Transverse colon (tissue), 4 donors: Measurements from ENCODE around the gene EMD. TPM values are rescaled to one million over a fixed set of nuclear protein-coding genes. Genes with fewer than 3 reads are reported as not detected.

Source experiments
- DNase-seq: peaks from one replicate; pipeline ENCODE4 v3.0.0-alpha.2; 2019
- H3K27ac ChIP-seq, 4 donors: fragments of 200-600 bp; sonication (generic); 2 replicates each; pipeline ENCODE4 v1.5.1; 2016 to 2018; ENCODE audit warnings: inconsistent platforms in 4 of 4
- H3K27me3 ChIP-seq: fragments of 200-600 bp; sonication (generic); 2 replicates; pipeline ENCODE4 v1.5.1; 2017; ENCODE audit warnings: inconsistent platforms
- H3K36me3 ChIP-seq, 4 donors: fragments of 200-600 bp; sonication (generic); 2 replicates each; pipeline ENCODE4 v1.5.1; 2017 to 2019; ENCODE audit warnings: inconsistent platforms in 4 of 4
- H3K4me1 ChIP-seq, 4 donors: fragments of 200-600 bp; sonication (generic); 2 replicates each; pipeline ENCODE4 v1.5.1; 2017 to 2020; ENCODE audit warnings: inconsistent platforms in 4 of 4
- H3K4me3 ChIP-seq, 4 donors: fragments of 200-600 bp; sonication (generic); 1 replicate in 1 of 4; 2 replicates in 3 of 4; pipeline versions ENCODE4 v1.5.1 to v1.6.1; 2017 to 2019; ENCODE audit warnings: inconsistent platforms in 4 of 4
- H3K9me3 ChIP-seq, 2 donors: fragments of 200-600 bp; sonication (generic); 2 replicates each; pipeline ENCODE4 v1.5.1; 2017 to 2019; ENCODE audit warnings: inconsistent platforms in 2 of 2
- CTCF ChIP-seq, 5 experiments: fragments of 200-600 bp in 3 of 5; fragments of 450-650 bp in 2 of 5; sonication (generic) in 3 of 5; IDR thresholded peaks; 1 replicate in 2 of 5; 2 replicates in 3 of 5; pipeline ENCODE4 v1.5.1; 2016 to 2017; ENCODE audit warnings: antibody characterized with exemption in 5 of 5, inconsistent platforms in 3 of 5, mild to moderate bottlenecking in 2 of 5, moderate library complexity in 1 of 5
- EP300 ChIP-seq: sonication (generic); formaldehyde crosslinking; IDR thresholded peaks from one replicate; pipeline ENCODE4 v1.6.1; 2017; ENCODE audit warnings: antibody characterized with exemption, low read depth
- POLR2A ChIP-seq: fragments of 450-650 bp; IDR thresholded peaks from one replicate; pipeline ENCODE4 v1.6.1; 2016; ENCODE audit warnings: antibody characterized with exemption, mild to moderate bottlenecking, moderate library complexity
- POLR2AphosphoS5 ChIP-seq, 3 donors: sonication (generic); formaldehyde crosslinking; IDR thresholded peaks; one replicate each; pipeline ENCODE4 v1.6.1; 2016; ENCODE audit warnings: antibody characterized with exemption in 3 of 3
- WGBS, 2 donors: methylation state at CpG; one replicate each; pipeline ENCODE4 v1.1.5; 2018; ENCODE audit warnings: low coverage in 1 of 2; 5-methylcytosine and 5-hydroxymethylcytosine counted together
- in situ Hi-C, 4 donors: fragments of 200-750 bp; cut with MboI; loops; one replicate each; pipeline versions ENCODE4 v1.15.0 to v1.15.1; 2017; ENCODE audit warnings: low sequenced_read_pairs in 3 of 4, low pct_ligation_motif_present in 1 of 4, low pct_unique_long_range_greater_than_20kb in 1 of 4
- intact Hi-C: fragments of 100-400 bp; cut with DNase I; formaldehyde crosslinking; loops from one replicate; pipeline ENCODE4 v1.15.1; 2023; ENCODE audit warnings: low total_unique reads
- total RNA-seq, 4 donors: library from RNA; depleted of rRNA; stranded (reverse); fragments of >200 nt; gene quantifications; one replicate each; pipeline ENCODE4 v1.1.0, GENCODE V29; 2016

Gene EMD
- total RNA-seq, 4 donors from 2014 or later: 27.3 to 89.8 (median 55.5) TPM

- intact Hi-C loops (no loop called here), in situ Hi-C loops (loop anchor here in 3 of 4 donors (25.0 kb wide), 1 partner anchor 135 kb away; the partner anchor contains the start of genes G6PD (in 3 of the 3) and IKBKG (in 3 of the 3))
- peaks cover 0 to 14% (median 8%) of the 10 kb centered on the region in 4 donors for H3K4me1 ChIP-seq
- H3K27ac ChIP-seq: no peak overlapping the region
- 79% methylated on average over 11 of the region's 19 CpGs; no CpG with 5 or more reads in 1 of the 2 donors for WGBS, 2 donors
- DNase-seq: no peak
- no peaks in the 10 kb centered on the region for H3K27me3 ChIP-seq
- H3K4me3 ChIP-seq: no peak overlapping the region
- H3K9me3 ChIP-seq: no peaks in the 10 kb centered on the region
- H3K36me3 ChIP-seq: peaks cover 0 to 10% (median 0%) of the 10 kb centered on the region in 4 donors
- no peak for TF ChIP-seq EP300
- no peak for TF ChIP-seq CTCF (IDR thresholded peaks at IDR 0.05)
- TF ChIP-seq POLR2AphosphoS5 (IDR thresholded peaks at IDR 0.05): no peak
- no peak for TF ChIP-seq POLR2A
Observed at GRCh38 chrX:154402622-154403127, 23.6 kb downstream of the EMD start.

- Histone ChIP-seq H3K4me1 (peaks cover 0 to 14% (median 8%) of the 10 kb centered on the region in 4 donors), H3K36me3 (peaks cover 0 to 10% (median 0%) of the 10 kb centered on the region in 4 donors), H3K9me3 (no peaks in the 10 kb centered on the region), H3K27me3 (no peaks in the 10 kb centered on the region), H3K4me3 (no peak overlapping the region), H3K27ac (no peak overlapping the region)
- intact Hi-C loops (no loop called here), in situ Hi-C loops (loop anchor here in 3 of 4 donors (25.0 kb wide), 1 partner anchor 134 kb away; the partner anchor contains the start of genes G6PD (in 3 of the 3) and IKBKG (in 3 of the 3))
- TF ChIP-seq POLR2A (no peak), EP300 (no peak), CTCF (IDR thresholded peaks at IDR 0.05) (no peak), POLR2AphosphoS5 (IDR thresholded peaks at IDR 0.05) (no peak)
- no peak for DNase-seq
- 88% methylated on average over 10 of the region's 10 CpGs; no CpG with 5 or more reads in 1 of the 2 donors for WGBS, 2 donors
Observed at GRCh38 chrX:154403192-154403591, 24.1 kb downstream of the EMD start.

GRCh38 chrX:154403858-154404257 is 24.8 kb downstream of the EMD start:
- H3K9me3 ChIP-seq: no peaks in the 10 kb centered on the region
- no peaks in the 10 kb centered on the region for H3K27me3 ChIP-seq
- in situ Hi-C loops: loop anchor here in 3 of 4 donors (25.0 kb wide), 1 partner anchor 133 kb away; the partner anchor contains the start of genes G6PD (in 3 of the 3) and IKBKG (in 3 of the 3)
- peaks cover 0 to 16% (median 8%) of the 10 kb centered on the region in 4 donors for H3K4me1 ChIP-seq
- no peak overlapping the region for H3K27ac ChIP-seq
- WGBS, 2 donors: 88% methylated on average over 4 of the region's 4 CpGs; no CpG with 5 or more reads in 1 of the 2 donors
- H3K36me3 ChIP-seq: peaks cover 0 to 10% (median 0%) of the 10 kb centered on the region in 4 donors
- H3K4me3 ChIP-seq: no peak overlapping the region
- intact Hi-C loops: no loop called here
- DNase-seq: no peak
- TF ChIP-seq POLR2AphosphoS5 (IDR thresholded peaks at IDR 0.05) (no peak), EP300 (no peak), CTCF (IDR thresholded peaks at IDR 0.05) (no peak), POLR2A (no peak)

- Histone ChIP-seq H3K27me3 (no peaks in the 10 kb centered on the region), H3K9me3 (no peaks in the 10 kb centered on the region), H3K27ac (no peak overlapping the region), H3K4me3 (no peak overlapping the region), H3K4me1 (peaks cover 0 to 11% (median 4%) of the 10 kb centered on the region in 4 donors), H3K36me3 (peaks cover 0 to 6% (median 0%) of the 10 kb centered on the region in 4 donors)
- WGBS, 2 donors: 94% methylated on average over 15 of the region's 16 CpGs; no CpG with 5 or more reads in 1 of the 2 donors
- TF ChIP-seq CTCF (IDR thresholded peaks at IDR 0.05) (no peak), POLR2AphosphoS5 (IDR thresholded peaks at IDR 0.05) (no peak), POLR2A (no peak)
- in situ Hi-C loops (loop anchor here in 3 of 4 donors (25.0 kb wide), 1 partner anchor 133 kb away; the partner anchor contains the start of genes G6PD (in 3 of the 3) and IKBKG (in 3 of the 3)), intact Hi-C loops (loop anchor here (5.0 kb wide), 1 partner anchor 48 kb away; no protein-coding TSS in a partner anchor)
- DNase-seq: no peak
Observed at GRCh38 chrX:154404625-154405192, 25.6 kb downstream of the EMD start.
